Kidney (tissue), 14 donors: ENCODE measurements around the gene MAP2K6. TPM values are rescaled to one million over a fixed set of nuclear protein-coding genes. Genes with fewer than 3 reads are reported as not detected.

ENCODE experiments used
- DNase-seq, 5 donors: peaks; one replicate each; pipeline ENCODE4 v3.0.0-alpha.2; 2013 to 2020
- FAIRE-seq: peaks from 2 replicates; lab custom pipeline; 2012; peaks lifted over from hg19 to GRCh38; lab: Jason Lieb, UNC
- H3K27ac ChIP-seq, 2 donors: one replicate each; pipeline ENCODE4 v1.7.0; 2013; ENCODE audit warnings: low read depth in 2 of 2, low read length in 2 of 2, inconsistent platforms in 1 of 2
- H3K27me3 ChIP-seq: one replicate; pipeline ENCODE4 v1.7.1; 2013; ENCODE audit warnings: low read length, inconsistent platforms; ENCODE audit not compliant: control insufficient read depth, insufficient read depth
- H3K36me3 ChIP-seq, 3 donors: one replicate each; pipeline versions ENCODE4 v1.7.0 to v1.7.1; 2013; ENCODE audit warnings: low read length in 3 of 3, control low read depth in 1 of 3, inconsistent platforms in 1 of 3; ENCODE audit not compliant: insufficient read depth in 3 of 3, control insufficient read depth in 2 of 3
- H3K4me1 ChIP-seq, 3 donors: one replicate each; pipeline versions ENCODE4 v1.7.0 to v1.7.1; 2013; ENCODE audit warnings: low read length in 3 of 3, inconsistent platforms in 1 of 3, low read depth in 1 of 3; ENCODE audit not compliant: control insufficient read depth in 2 of 3, insufficient read depth in 2 of 3
- H3K4me3 ChIP-seq, 3 donors: one replicate each; pipeline versions ENCODE4 v1.7.0 to v1.8.1; 2013; ENCODE audit warnings: low read length in 3 of 3, control low read depth in 1 of 3, inconsistent platforms in 1 of 3
- H3K9ac ChIP-seq, 3 donors: one replicate each; pipeline versions ENCODE4 v1.7.0 to v1.7.1; 2013; ENCODE audit warnings: low read length in 3 of 3, control low read depth in 1 of 3, inconsistent platforms in 1 of 3
- H3K9me3 ChIP-seq, 3 donors: one replicate each; pipeline versions ENCODE4 v1.7.0 to v1.7.1; 2013; ENCODE audit warnings: low read length in 3 of 3, control low read depth in 1 of 3, inconsistent platforms in 1 of 3; ENCODE audit not compliant: control insufficient read depth in 2 of 3, insufficient read depth in 1 of 3
- CTCF ChIP-seq: IDR thresholded peaks from 3 replicates; pipeline ENCODE4 v1.5.1; 2012; ENCODE audit warnings: mild to moderate bottlenecking, moderate library complexity, borderline replicate concordance; ENCODE audit not compliant: insufficient read depth; ENCODE audit errors: extremely low read depth
- intact Hi-C: fragments of 100-400 bp; cut with DNase I; formaldehyde crosslinking; loops from one replicate; pipeline ENCODE4 v1.11.1; 2022
- polyA plus RNA-seq: library from polyadenylated mRNA; stranded (reverse); fragments of 350-450 nt; fragmentation: Illumina TruSeq; extraction: RNeasy Lipid Tissue Mini Kit (QIAGEN cat#74804); gene quantifications from one replicate; pipeline ENCODE4 v1.2.3, GENCODE V29; 2014; ENCODE audit warnings: low read depth, low replicate concordance; ENCODE audit not compliant: insufficient read depth
- total RNA-seq: library from RNA; stranded (reverse); fragmentation: NEBNext Ultra II Directional; extraction: Animal tissue kit (Norgen Biotek cat#: 25700); gene quantifications from one replicate; pipeline ENCODE4 v1.2.1, GENCODE V29; 2021
- donor health status: control.
- donor health status: control.
- donor health status: control.
- donor health status: control.
- donor health status: control.
- donor health status: DM: yes; HTN: yes; CAD: no.
- donor health status: Normal renal cell carcinoma (clear cell type).

The MAP2K6 gene
- total and polyA plus RNA-seq, 2 donors from 2014 or later, result 8.6 to 10.2 TPM

DNA sequence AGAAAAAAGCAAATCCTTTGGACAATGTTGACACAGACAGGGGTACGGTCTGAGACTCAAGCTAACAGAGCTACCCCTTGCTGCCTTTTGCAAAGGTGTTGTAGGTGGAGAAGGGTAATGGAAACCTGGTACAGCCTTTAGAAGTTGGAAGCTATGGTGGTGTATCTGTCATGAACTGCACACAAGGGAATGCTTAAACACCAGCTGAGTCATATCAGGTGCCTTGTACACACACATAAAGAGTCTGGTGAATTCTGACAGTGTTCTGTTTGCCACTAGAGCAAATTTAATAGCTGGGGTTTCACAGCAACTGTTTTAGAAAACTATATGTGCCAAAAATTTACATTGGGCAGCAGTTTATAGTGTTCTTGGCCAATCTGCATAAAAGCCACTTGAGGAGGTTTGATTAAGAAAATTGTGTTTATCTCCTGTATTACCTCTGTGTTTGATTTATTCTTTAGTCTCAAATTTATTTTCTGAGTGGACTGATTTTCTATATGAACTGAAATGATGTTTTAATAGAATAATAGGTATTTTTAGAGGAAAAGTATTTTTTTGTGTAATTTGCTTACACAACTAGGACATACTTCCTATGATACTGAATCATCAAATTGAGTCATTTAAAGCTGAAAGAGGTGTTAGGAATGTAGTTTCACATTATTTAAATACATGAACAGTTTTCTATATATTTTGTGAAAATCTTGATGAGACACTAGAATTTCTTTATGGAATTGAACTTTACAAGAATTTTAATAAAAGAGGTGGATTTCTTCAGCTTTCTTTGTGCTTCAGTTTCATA lies 136.9 kb downstream of the MAP2K6 start:
- intact Hi-C loops, result no loop called here
- Histone ChIP-seq H3K4me1 (no peaks in the 10 kb centered on the region), H3K27ac (no peak overlapping the region), H3K9ac (no peak overlapping the region), H3K36me3 (no peaks in the 10 kb centered on the region), H3K27me3 (no peaks in the 10 kb centered on the region), H3K4me3 (no peak overlapping the region), H3K9me3 (peaks cover 0 to 7% (median 0%) of the 10 kb centered on the region in 3 donors)
- no peak for FAIRE-seq
- no peak for TF ChIP-seq CTCF
- no peak for DNase-seq

- intact Hi-C loops, result no loop called here
- no peak overlapping the region for H3K9ac ChIP-seq
- no peaks in the 10 kb centered on the region for H3K4me1 ChIP-seq
- H3K27me3 ChIP-seq, result no peaks in the 10 kb centered on the region
- no peak overlapping the region for H3K27ac ChIP-seq
- H3K36me3 ChIP-seq, result no peaks in the 10 kb centered on the region
- FAIRE-seq (no peak), DNase-seq (no peak)
- H3K9me3 ChIP-seq, result peaks cover 0 to 7% (median 0%) of the 10 kb centered on the region in 3 donors
- TF ChIP-seq CTCF, result no peak
- no peak overlapping the region for H3K4me3 ChIP-seq
Measured at GRCh38 chr17:69552986-69553667, 138.6 kb downstream of the MAP2K6 start.

- Histone ChIP-seq H3K9me3 (peaks cover 0 to 7% (median 0%) of the 10 kb centered on the region in 3 donors), H3K9ac (no peak overlapping the region), H3K4me3 (no peak overlapping the region), H3K4me1 (no peaks in the 10 kb centered on the region), H3K36me3 (no peaks in the 10 kb centered on the region), H3K27me3 (no peaks in the 10 kb centered on the region), H3K27ac (no peak overlapping the region)
- DNase-seq (no peak), FAIRE-seq (no peak)
- TF ChIP-seq CTCF, result no peak
- intact Hi-C loops, result no loop called here
Measured at GRCh38 chr17:69555056-69555455, 140.6 kb downstream of the MAP2K6 start.
